CD1c-positive myeloid dendritic cell (primary cell): Measurements from ENCODE around the gene CSPG4.
"Not testable (repeated sequence)": the region's sequence is repeated elsewhere in the genome, so short reads cannot be mapped to it uniquely, and the experiment has no call there.

ENCODE experiments used
- DNase-seq: peaks from one replicate; pipeline ENCODE4 v3.0.0-alpha.2; 2016; ENCODE audit errors: extremely low spot score

Gene CSPG4

DNA sequence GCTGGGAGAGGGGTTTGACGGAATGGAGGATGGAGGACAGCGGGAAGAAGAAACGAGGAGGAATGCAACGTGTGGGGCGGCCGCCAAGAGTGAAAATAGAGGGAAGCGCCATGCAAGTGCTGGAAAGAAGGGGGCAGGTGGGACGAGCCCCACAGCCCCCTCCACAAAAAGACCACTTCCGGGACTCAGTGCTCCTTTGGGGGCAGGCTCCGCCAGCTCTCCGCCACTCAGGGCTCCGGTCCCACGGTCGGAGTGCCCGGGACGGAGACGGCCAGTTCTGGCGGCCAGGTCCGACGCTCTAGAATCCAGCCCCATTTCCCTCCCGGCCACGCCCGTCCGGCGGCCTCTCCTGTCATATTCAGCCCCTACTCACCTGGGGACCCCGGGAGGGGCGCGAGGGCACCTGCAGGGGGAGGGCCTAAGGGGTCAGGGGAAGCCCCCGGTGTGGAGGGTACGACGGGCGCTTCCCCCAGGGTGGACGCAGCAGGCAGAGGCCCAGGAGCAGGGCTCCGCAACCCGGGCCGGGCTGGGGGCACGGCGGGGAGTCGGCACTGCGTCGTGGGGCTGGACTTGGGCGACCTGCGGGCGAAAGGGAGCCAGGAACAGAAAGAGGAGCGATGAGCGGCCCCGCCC is 25.5 kb upstream of the CSPG4 start:
- no peak for DNase-seq

DNA sequence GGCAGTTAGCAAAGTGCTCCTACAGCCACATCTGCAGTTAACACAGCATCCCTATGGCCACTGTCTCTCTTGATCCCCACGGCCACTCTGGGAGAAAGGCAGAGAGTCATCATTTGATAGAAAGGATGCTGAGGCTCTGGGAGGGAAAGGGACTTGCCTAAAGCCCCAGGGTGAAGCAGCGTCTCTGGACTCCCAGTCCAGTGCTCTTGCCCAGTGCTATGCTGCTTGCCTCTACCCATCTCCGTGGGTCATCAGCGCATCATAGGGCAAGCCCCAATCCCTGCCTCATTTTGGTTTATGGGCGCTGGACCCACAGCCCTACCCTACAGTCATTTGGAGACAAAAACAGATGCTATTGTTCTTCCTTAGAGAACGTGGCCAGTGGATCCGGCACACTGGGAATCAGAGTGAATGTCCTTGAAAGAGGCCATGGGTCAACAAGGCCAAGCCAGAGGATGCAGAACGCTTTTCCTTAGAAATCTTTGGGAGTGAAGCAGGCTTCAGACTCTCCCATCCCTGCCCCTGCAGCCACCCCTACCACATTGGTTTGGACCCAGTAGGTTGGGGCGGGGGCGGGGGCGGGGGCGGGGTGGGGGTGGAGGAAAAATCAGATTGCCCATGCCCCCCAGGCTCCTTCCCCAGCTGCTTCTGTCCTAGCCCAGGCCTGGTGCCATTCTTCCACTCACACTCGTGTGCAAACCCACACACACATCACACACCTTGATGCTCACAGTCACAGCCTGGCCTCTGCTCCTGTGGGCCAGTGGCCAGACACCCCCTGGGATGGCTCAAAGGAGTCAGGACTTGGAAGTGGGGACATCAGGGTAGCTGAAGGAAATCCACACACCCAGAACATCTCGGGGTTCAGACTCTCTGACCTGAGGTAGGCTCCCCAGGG is 24.7 kb upstream of the CSPG4 start:
- not testable (repeated sequence) for DNase-seq

DNA sequence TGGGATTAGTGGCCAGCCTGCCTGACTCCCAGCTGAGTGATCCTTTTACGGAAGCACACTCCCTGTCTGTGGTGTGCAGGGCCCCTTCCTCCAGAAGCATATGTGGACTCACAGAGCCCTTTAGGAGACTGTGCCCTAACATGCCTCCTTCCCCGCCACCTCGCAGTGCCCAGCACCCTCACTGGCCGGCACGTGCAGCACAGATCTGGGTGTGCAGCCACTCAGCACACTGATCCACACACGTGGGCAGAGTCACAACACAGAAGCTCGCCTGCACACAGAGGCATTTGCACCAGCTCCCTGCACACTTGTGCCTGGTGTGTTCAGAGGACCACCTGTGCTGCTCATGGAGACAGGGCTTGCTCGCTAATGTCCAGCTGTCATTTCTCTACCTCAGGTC is 23.6 kb upstream of the CSPG4 start:
- DNase-seq: no peak

DNA sequence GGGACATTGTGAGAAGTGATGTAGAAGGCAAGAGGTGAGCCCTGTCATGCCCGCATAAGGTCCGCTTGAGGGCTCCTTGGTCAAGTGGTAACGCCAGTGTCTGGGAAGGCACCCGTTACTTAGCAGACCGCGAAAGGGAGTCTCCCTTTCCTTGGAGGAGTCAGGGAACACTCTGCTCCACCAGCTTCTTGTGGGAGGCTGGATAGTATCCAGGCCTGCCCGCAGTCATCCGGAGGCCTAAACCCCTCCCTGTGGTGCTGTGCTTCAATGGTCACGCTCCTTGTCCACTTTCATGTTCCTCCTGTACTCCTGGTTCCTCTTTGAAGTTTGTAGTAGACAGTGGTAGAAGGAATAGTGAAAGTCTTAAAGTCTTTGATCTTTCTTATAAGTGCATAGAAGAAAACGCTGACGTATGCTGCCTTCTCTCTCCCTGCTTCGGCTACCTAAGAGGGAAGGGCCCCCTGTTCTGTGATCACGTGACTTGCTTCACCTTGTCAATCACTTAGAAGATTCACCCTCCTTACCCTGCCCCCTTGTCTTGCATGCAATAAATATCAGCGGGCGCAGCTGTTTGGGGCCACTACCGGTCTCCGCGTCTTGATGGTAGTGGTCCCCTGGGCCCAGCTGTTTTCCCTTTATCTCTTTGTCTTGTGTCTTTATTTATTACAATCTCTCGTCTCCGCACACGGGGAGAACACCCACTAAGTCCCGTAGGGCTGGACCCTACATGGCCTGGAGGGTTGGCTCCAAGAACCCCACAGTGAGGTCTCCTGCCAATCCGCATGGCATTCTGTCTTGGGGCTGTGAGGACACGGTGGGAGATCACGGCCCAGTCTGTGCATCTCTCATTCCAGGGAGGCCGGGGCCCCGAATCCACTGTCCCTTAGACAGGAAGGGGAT is 22.5 kb upstream of the CSPG4 start:
- DNase-seq: peak; percentile 30

DNA sequence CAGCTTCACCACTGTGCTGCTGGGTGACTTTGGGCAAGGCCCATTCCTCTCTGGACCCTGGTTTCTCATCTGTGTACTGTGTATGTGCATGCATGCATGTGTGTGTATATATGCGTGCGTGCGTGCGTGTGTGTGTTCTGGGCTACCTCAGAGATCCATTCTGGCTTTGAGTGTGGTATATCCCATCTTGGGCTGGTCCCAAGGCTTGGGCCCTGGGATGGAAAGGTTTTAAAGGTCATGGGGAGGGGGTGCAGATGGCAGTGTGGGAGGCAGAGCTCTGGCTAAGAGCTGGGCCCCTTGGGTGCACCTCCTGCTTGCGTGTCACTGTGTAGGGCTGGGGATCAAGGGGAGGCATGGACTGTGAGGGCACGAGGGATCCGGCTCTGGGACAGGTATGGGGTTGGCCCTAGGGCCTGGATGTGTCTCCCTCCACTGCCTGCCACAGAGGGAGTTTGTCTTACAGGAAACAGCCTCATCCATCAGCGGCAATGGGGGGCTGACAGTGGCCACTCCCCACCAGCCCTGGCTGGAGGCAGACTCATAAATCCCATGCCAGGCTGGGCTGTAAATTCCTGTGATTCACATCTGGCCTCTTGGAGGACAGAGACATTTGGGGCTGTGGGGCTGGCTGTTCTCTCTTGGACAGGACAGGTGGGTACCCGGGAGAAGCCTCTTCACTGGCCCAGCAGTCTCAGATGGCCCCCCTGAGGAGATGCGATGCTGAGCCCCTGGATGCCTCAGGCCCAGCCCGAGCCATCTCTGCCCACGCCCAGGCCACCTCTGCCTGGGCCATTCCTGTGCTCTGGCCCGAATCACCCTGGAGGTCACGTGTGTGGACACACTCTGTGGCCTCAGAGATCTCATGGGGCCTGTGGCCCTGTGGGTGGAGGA is 21.4 kb upstream of the CSPG4 start:
- DNase-seq: no peak

DNA sequence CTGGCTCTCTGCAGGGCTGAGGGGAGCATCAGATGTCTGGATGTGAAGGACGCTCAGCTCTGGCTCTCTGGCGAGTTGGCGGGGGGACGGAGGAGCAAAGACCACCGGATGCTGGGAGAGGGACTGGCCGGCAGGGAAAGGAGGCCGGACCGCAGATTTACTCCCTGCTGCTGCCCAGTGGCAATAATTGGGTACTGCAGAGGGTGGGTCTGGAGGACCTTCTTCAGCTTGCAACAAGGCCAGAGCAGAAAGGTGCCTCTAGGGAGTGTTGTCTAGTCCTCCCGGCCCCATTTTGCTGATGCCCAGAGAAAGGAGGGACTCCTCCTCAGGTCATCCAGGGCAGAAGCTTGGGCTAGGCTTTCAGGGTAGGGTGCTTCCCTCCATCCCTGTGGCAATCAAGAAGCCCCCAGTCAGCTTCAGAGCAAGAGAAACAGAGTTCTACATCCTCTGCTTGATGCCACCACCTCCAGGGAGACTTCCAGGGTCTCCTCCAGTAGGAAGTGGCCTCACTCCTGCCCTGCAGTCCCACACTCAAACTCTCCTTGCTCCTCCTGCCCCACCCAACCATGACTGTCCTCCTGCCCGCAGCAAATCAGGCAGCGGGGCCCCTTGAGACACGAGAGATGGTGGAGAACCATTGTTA is 20.3 kb upstream of the CSPG4 start:
- DNase-seq: peak; percentile 64

DNA sequence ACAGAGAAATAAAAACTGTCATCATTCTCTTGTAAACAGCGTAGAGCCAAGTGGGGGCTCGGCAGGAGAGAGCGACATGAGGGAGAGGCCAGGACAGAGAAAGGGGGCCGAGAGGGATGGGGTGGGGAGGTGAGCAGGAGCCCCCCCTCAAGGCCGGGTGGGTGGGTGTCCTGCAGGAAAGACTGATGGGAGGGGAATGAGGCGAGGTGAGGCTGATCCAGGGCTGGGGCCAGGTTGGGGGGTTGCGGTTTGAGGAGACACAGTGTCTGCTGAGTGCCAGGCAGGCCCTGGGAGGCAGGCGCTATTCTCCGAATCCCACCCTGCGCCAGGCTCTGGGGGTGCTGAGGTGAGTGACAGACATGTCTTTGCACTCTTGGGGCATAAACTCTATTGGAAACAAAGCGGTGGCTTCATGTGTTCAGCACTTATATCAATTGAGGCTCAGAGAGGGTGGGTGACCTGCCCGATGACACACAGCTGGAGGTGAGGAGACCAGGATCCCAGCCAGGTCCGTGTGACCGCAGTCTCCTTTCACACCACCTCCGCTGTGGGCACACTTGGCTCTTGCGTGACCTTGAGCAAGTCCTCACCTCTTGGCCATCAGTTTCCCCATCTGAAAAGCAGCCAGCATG is 19.6 kb upstream of the CSPG4 start:
- DNase-seq: no peak

DNA sequence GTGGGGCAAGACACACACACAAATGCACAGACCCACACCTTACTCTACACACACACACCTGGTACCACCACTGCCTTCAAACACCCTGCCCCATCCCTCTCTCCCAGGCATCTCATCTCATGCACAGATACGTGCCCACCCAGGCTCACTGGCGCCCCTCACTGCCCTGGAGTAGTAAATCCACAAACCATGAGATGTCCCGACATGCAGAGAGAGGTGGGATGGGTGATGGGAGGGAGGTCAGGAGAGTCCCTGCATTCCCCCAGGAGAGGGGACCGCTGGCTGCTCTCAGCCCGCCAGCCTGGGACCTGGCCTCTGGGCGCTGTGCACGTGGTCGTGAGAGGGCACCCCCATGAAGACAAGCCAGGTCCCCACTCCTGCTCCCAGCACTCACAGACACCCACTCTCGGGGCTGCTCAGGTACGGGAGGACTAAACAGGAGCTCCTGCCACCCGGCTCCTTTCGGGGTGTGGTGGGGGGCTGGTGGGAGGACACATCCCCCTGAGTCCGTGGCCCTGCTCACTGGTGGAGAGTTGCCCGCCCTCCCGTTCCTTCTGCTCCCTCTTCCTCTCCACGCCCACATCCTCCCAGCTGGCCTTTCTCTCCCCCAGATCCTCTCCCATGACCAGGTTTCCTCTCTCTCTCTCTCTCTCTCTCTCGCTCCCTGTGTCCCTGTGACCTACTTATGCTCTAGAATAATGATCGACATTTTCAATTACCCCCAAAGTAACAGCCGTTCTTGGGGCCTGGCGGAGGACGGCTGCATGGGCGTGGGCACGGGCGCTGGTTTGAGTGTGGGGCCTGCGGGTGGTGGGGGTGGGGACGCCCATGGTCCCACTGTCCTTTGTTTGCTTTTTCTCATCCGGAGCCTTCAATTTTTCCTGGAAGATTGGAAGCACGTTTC is 18.9 kb upstream of the CSPG4 start:
- DNase-seq: peak; percentile 52

DNA sequence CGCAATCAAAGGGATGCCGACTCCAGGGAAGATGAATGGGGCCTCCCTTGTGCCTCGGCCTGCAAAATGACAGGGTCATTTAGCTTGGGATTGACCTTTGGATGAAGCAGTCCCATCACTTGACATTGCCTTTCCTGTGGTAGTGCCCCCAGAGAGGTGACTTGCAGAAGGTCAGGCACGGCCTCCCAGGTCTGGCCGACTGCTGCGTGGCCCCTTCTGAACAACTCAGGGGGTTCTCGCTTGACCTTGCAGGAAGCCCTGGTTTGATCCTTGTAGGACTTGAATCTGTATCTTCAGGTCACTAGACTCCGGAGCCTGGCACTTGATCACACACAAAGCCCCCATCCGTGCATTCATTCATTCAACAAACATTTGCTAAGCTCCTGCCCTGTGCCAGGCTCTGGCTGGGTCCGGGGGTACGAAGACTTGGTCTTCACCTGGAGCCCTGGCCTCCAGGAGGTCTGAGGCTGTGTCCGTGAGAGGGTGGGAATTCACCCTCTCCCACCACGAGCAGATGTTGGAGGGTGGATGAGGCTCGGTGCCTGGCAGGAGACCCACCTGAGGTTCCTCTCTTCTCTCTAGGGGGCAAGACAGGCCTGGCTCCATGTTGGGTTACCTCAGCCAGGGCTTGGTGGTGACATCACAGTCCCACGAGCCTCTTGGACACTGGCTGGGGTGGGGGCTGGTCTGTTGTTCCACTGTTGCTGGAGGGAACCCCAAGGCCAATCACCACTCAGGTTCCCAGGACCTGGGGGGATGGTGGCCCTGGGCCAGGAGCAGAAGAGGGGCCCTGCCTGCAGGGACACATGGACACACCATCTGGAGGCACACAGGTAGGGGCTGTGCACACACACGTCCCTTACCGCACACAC is 18.0 kb upstream of the CSPG4 start:
- DNase-seq: not testable (repeated sequence)

DNA sequence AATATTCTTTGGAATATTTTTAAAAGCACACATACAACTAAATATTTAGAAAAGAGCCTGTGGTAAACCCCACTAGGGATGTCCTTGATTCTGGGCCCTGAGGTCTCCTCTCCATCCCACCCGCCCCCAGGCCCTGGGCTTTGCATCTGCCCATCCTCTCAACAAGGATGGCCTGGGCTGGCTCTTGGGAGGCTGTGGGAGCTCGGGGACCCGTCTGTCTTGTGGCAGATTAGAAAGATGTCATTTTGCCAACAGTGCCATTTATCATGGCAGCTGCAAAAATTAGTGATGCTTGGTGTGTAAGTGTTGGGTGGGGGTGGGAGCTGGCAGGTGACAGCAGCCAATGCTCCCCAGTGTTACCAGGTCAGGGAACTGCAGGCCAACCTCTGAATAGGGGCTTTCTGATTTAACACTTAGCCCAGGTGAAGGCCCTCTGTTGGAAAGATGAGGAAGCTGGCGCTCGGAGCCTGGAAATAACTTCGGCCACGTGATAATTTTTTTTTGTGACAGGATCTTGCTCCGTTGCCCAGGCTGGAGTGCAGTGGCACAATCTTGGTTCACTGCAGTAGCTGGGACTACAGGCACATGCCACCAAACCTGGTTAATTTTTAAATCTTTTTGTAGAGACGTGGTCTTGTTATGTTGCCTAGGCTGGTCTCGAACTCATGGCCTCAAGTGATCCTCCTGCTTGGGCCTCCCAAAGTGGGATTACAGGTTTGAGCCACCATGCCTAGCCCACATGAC is 16.9 kb upstream of the CSPG4 start:
- DNase-seq: no peak

DNA sequence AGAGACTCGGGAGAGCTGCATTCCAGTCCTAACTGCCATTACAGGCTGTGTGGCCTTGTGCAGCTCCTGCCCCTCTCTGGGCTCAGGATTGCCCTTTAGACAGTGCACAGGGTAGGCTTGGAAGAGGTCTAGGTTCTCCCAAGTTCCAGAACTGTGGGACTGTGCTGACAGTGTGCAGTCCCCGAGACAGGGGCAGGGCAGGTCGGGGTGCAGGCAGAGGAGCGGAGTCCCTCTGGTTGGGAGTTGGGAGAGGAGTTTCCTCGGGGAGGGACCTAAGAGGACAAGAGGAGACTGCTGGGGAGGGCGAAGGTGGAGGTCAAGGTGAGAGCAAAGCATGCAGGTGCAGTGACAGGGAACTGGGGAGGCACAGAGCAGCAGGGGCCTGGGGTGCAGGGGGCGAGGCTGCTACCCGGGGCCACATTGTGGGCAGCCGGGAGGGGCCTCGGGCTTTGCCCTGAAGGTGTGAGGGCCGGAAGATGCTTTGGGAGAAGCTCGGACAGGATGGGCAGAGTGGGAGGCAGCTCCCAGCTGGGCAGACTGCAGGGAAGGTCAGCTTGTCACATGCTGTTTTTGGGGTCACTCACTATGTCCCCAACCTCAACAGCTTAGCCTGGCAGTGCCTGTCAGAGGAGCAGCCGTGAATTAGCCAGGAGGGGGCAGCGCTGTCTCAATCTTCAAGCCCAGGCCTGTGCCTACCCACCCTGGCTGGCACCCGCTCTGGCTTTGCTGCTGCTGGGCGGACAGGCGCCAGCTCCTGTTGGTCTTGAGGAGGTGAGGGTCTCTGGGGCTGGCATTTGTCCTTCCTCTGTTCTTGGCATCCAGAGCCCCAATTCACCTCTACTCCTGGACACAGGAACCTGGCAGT is 15.4 kb upstream of the CSPG4 start:
- peak; percentile 72 for DNase-seq

DNA sequence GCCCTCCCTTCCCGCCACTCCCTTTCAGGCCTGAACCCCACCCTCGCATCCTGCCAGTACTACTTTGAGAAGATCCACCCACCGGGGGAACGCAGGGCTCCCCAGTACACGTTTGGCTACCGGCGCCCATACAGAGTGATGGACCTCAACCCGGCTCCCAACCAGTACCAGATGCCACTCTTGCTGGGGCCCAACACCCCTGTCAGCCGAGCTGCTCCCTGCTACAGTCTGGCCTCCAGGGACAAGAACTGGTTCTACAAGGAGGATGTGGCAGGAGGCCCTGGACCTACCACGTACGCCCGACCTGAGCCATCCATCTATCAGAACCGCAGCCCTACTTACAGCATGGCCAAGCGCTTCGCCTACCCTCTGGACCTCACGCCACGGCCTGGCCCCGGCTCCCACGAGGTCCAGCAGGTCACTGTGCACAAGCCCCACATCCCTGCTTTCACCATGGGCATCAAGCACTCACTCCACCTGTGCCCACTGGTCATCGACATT is 14.4 kb upstream of the CSPG4 start:
- DNase-seq: no peak

DNA sequence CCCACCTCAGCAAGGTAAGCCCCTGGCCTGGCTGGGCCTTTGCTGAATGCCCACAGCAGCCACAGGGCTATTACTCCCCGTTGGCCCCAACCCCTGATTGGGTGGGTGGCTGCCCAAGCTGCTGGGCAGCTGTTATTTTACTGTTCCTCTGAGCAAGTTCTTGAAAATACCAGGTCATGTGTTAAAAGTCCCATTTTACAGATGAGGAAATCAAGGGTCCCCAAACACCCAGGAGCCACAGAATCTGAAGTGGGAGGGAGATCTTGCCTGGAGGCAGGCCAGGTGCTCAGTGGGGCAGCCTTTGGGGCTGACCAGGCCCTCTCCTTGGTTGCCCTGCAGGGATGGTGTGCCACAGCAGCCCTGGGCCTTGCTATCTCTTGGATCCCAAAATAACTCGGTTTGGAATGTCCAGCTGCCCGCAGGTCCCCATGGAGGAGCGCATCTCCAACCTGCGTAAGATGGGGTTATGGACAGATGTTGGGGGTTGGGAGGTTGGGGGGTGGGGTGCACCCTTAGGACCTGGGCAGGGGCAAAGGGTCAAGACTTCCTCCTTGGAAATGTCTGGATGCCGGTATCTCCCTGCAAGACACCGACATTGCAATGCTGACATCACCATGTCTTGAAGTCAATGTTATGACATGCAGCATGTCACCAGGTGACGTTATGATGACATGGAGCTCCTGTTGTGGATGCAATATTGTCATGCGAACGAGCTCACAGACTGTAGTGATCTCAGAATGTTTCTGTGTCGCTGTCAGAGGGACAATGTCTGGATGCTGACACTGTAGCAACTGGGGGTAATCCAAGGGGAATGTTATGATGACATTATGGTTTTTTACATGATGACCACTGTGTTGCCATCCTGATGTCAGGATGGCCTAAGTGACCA is 13.3 kb upstream of the CSPG4 start:
- DNase-seq: peak; percentile 26

DNA sequence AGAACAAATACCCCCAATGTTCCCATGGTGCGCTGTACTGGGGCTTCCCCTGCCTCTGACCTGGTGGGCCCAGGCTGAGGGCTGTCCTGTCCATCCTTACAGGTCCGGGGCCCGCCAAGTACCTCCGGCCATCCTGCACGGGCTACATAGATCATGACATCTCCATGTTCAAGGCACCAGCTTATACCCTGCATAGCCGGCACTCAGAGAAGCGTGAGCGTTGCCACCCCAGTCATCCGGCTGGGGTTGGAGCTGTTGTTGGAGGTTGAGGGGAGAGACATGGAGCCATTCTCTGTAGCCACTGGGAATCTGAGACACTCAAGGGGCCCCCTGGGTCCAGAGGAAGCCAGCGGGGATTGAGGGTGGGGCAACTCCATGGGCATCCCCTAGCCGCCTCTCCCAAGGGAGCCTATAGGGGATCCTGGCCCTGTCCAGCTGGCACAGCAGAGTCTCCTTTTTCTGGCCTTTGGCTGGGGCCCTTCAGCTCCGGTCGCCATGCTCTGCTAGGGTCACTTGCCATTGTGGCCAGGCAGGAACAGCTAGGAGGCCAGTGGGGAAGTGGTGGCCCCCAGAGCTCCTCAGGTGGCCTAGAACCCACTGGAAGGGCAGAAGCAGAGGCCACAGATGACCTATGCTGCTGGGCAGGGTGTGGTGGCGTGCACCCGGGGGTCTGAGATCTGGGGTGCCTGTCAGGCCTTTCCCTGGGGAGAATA is 12.5 kb upstream of the CSPG4 start:
- no peak for DNase-seq
